HG03175 (cell line): ENCODE measurements around the gene SYS1.

Source experiments
- ATAC-seq: cut with Tn5 transposase; IDR thresholded peaks from one replicate; pipeline ENCODE4 v1.9.1; 2021; ENCODE audit warnings: mild to moderate bottlenecking, moderate library complexity; ENCODE audit not compliant: unreplicated experiment

The SYS1 gene

GRCh38 chr20:45409521-45410272 lies 46.7 kb downstream of the SYS1 start:
- no peak for ATAC-seq

- ATAC-seq, result no peak
Observed at GRCh38 chr20:45410887-45411286, 47.9 kb downstream of the SYS1 start.

GRCh38 chr20:45412653-45413052 lies 49.7 kb downstream of the SYS1 start:
- no peak for ATAC-seq

- ATAC-seq, result no peak
Observed at GRCh38 chr20:45413479-45413878, 50.5 kb downstream of the SYS1 start.

- ATAC-seq, result peak; percentile 71
Observed at GRCh38 chr20:45415822-45416637, 53.1 kb downstream of the SYS1 start, which contains the start of gene PIGT. PIGT (plus strand) TSS chr20:45416141; CDS start chr20:45416157, 16 bp downstream.

GRCh38 chr20:45416917-45417316 lies 54.0 kb downstream of the SYS1 start:
- ATAC-seq, result no peak
